ENCODE data around the gene PLD1.
"Not testable (repeated sequence)": the region's sequence is repeated elsewhere in the genome, so short reads cannot be mapped to it uniquely, and the experiment has no call there.

Gene PLD1

DNA sequence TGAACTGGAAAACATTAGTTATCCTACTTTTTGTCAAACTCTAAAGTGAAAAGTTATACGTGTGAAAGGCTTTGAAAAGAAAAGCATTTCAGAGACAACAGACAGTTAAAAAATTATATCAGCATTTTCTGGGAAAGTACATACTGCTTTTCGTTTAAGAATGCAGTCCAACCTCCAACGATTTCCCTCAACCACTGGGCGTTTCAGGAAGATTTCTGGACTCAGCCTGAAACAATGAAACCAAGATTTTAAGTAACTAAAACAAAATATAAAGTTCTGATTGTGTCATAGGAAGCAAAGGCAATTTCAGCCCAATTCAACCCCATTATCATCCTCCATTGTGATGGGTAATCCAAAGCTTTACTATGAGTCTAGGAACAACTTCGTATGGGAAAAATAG is 110.7 kb downstream of the PLD1 start:
- no peak for DNase-seq (ENCODE audit: low read depth)

DNA sequence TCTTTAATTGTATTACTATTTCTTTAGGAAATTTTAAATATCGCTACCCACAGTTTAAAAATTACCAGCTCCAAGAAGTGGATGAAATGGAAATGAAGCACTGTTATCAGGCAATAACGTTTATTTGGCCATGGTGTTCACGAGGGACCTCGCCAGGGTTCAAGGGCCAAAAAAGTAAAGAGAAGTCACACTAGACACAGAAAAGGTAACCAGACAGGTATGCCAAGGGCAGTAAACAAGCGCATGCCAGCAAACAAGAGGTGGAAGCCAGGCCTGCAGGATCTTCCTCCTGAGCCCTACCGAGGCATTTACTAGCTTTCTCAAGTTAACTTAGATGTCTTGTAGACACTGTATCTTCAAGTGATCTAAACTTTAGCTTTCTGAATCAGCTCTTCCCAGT is 113.5 kb downstream of the PLD1 start:
- DNase-seq (ENCODE audit: low read depth): no peak

DNA sequence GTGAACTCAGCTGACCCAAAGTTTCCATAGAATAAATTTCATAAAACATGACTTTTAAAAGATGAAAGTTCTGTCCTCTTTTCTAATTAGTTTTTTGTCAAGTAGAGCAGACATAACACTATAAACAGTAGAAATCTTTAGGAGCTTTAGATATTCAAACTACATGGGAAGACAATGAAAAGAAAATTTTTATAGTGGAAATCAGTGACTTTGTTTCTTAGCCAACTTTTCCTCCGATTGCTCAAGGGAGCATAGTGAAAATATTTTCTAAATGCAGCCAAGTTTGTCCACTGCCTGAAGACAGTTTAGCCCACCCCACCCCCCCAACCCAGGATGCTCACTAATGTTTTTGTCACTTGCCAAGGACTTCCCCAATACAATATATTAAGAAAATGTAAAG is 114.9 kb downstream of the PLD1 start:
- DNase-seq (ENCODE audit: low read depth): no peak

DNA sequence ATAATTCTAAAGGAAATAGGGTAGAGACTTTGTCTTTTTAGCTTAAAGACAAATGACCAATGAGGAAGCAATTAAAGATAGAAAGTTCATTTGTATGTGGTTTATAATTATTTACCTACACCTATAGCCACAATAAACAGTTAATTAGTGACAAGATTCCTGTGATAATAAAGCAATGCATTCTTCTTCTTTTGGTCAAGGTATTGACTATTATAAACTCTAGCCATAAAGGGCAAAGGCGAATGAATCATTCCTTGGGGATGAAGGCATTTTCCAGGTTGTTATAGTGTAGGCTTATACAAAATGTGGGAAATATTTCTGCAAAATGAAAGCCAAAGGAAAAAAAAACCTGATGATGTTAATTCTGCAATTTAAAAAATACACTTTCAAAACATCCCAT is 115.4 kb downstream of the PLD1 start:
- DNase-seq (ENCODE audit: low read depth): no peak

DNA sequence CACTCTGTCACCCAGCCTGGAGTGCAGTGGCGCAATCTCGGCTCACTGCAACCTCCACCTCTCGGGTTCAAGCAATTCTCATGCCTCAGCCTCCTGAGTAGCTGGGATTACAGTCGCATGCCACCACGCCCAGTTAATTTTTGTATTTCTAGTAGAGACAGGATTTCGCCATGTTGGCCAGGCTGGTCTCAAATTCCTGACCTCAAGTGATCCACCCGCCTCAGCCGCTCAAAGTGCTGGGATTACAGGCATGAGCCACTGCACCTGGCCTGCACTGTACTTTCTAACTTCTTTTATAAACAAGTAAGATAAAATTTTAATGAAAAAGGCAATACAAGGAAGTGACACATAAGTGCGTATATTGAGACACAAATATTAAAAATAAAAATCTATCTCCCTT is 117.7 kb downstream of the PLD1 start:
- not testable (repeated sequence) for DNase-seq (ENCODE audit: low read depth)

DNA sequence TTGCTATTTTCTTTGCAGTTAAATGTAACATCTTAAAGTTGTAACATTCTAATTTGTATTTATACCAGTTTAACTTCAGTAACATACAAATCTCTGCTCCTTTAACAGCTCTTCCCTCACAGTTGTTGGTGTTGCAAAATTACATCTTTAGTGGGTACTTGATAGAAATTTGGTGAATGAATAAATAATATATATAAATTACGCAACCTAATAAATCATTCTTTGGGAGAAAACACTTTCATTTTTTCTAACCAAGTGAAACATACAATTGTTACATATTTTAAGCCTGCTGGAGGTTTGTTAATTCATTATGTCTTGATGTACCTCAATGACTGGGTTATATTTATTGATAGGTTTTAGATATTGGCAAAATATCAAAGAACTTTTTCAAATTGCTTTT is 118.8 kb downstream of the PLD1 start:
- no peak for DNase-seq (ENCODE audit: low read depth)

DNA sequence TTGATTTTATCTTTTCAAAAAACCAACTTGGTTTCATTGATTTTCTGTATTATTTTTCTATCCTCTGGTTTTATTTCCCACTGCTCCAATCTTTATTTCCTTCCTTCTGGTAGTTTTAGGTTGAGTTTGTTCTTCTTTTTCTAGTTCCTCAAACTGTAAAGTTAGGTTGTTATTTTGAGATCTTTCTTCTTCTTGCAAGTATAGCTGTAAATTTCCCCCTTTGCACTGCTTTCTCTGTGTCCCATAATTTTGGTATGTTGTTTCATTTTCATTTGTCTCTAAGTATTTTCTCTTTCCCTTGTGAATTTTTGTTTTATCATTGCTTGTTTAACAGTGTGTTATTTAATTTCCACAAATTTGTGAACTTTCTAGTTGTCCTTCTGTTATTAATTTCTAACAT is 120.0 kb downstream of the PLD1 start:
- DNase-seq (ENCODE audit: low read depth): no peak

DNA sequence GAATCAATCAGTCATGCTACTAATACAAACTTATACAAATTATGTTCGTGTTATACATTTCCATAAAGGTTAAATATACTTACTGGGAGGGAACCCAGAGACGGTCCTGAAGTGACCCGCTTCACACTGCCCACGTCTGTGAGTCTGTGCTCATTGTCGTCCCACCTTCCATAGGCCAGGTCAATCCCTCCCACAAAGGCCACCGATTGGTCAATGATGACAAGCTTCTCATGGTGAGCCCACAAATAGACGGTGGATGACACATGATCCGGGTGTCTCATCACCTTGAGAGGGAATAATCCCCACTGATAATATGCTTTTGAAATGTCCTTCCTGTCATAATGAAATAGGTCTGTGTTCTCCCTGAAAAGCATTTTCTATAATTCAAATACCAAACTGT is 121.7 kb downstream of the PLD1 start:
- no peak for DNase-seq (ENCODE audit: low read depth)

DNA sequence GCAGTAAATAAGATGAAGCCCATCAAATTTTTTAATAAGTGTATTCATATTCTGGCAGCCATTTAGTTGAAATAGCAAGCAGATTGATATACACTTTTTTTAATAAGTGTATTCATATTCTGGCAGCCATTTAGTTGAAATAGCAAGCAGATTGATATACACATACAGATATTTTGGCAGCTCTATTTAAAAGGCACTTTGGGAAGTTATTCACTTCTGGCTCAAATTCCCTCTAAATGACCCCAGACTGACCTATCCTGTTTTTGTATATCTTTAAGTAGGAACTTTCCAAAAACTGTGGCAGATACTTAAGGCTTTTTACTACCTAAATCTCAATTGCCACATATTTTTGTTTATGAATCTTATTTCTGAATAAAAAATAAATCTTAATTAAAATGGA is 122.3 kb downstream of the PLD1 start:
- DNase-seq (ENCODE audit: low read depth): no peak

DNA sequence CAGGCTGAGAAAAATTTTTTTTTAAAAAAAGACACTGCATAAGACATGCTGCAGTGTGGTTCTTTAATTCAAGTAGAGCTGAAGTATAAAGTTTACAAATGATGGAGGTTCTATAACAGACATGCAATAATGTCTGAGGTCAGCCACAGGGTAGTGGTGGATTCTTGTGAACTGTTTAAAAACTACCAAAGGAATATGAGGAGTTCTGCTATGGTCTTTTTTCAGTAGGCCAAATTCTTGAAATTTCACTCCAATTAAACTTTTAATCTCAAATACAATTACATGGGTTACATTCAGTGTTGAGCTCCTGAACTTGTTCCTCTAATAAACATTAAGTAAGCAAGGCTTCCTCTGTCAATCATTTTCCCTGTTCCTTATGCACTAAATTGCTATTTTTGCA is 122.7 kb downstream of the PLD1 start:
- no peak for DNase-seq (ENCODE audit: low read depth)

DNA sequence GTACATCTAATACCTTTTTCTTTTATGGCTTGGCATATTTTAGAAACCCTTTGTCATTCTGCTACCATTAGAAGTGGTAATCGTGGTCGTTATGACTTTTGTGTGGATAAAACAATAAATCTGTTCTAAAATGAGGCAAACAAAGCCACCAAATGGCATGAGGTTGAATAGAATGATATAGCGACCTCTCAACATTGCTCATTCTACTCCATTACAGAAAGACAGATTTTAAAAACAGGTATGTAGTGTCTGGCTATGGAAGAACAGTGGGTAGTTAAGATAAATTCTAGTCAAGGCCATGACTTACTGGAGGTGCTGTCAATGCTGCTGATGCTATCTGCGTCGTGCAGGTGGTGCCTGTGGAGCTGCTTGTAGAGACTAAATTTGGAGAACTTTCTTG is 123.2 kb downstream of the PLD1 start:
- no peak for DNase-seq (ENCODE audit: low read depth)

DNA sequence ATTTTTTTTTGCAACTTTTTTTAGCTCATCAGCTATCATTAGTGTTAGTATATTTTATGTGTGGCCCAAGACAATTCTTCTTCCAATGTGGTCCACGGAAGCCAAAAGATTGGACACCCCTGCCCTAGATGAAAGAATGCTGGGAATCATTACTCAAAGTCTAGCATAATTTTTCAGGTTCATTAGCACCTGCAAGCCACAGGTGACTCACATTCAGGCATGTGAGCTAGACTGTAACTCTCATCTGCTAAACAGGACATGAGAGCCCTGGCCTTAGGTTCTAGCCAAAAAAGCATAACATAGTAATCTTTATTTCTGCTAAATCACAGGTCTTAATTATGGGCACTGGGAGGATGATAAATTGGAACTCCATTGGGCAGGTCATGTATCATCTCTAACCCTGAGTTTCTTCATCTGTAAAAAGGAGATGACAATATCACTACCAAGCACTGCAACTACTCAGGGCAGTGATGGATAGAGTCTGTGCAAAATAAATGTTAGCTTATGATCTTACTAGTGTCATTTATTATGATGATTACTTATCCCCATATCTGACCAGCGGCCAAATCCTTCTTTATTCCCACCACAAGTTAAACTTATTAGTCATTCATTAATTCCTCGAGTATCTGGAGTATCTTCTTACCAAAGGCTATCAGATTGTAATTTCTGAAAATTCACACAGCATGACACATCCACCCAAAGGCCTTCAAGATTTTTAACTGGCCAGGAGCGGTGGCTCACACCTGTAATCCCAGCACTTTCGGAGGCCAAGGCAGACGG is 125.0 kb downstream of the PLD1 start:
- no peak for DNase-seq (ENCODE audit: low read depth)

DNA sequence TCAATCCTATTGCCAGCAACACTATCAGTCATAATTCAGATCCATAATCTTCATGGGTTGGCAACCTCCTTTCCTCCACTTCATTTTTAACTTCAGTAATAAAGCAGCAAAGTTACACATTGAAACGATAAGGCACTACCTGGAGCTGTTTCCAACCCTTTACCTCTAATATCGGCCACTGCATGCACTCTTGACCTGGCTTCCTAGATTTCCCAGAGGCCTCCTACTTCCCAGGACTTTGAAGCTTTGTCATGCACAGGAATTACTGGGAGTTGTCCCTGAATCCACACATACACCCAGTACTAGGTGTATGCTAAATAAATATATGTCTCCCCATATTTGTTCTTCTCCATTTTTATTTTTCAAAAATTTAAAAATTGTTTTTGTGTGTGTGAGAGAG is 126.1 kb downstream of the PLD1 start:
- no peak for DNase-seq (ENCODE audit: low read depth)

DNA sequence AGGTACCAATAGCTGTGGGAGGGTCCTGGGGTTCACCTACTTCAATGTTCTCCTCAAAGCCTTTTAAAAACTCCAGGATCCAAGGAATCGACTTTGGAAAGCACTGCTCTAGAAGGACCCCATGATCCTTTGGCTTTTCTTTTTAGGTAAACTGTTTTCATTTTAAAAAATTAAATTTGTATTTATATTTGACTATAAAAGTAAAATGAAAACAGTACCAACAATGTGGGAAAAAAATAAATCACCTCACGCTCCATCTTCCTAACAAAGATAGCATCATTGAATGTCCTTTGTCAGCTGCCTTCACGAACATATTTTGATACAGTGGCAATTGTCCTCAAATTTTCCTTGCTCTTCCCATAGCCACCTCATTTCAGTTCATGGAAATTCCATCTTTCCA is 127.5 kb downstream of the PLD1 start:
- DNase-seq (ENCODE audit: low read depth): no peak

DNA sequence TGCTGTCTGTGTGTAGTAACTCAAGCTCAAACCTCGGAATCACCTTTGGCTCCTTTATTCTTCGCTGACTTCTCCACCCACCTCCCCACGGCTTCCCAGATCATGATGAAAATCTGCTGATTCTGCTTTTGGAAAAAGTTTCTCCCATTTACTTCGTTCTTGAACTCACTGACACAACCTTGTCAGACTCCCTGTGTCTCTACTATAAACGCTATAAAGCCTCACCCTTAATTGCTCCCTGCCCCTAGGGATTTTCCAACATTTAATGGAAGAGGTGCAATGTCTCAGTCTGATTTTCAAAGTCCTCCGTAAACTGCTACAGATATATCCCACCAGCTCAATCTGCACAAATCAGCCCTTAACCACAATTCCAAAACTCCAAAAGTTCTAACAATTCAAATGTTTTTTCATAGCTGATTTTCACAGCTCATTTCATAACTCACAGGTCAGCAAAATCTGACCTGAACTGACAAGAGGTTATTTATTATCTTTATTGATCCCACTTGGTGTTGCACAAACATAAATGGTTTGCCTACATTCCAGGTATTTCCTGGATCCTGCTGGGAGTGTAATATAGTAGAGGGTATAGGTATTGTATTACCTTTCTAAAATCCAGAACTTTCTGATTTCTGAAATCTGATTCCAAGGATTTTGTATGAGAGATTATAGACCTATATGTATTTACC is 129.4 kb downstream of the PLD1 start:
- DNase-seq (ENCODE audit: low read depth): no peak

DNA sequence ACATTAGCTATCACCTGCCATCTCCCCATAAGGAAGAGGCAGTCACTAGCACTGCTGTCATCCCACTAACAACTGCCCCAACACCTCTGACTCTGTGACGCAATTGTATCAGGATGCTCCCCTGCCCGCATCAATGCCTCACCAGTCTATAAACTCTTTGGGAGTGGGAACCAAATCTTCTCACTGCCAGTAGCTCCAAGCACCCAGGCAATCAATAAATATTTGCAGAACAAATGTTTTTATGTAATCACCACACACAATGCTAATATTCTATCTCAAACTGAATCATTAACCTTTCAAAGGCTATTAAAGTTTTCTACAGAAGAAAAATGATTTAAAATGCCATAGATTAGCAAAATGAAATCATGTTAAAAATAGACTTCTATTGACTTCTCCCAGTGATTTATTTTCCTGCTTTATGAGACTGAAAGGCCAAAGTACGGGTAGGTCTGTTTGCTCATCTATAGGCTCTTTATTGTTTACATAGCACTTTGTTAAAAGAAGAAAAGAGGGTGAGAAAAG is 131.3 kb downstream of the PLD1 start:
- no peak for DNase-seq (ENCODE audit: low read depth)

DNA sequence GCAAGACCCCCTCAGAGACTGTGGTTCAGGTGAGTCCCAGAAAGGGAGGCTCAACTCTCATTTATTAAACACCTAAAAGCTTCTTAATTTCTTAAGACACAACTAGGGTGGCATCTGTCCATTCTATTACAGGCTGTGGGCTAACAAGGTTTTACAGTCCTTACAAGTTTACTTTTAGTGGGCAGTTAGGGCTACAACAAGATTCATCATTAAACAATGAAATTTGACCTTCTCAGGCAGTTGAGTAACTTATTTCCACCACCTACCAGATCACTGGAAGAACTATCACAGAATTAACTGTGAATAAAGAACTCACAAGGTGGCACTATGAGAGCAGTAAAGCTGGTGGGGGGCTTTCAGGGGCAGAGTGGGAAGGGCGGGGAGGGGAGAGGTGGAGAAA is 132.6 kb downstream of the PLD1 start:
- DNase-seq (ENCODE audit: low read depth): no peak

DNA sequence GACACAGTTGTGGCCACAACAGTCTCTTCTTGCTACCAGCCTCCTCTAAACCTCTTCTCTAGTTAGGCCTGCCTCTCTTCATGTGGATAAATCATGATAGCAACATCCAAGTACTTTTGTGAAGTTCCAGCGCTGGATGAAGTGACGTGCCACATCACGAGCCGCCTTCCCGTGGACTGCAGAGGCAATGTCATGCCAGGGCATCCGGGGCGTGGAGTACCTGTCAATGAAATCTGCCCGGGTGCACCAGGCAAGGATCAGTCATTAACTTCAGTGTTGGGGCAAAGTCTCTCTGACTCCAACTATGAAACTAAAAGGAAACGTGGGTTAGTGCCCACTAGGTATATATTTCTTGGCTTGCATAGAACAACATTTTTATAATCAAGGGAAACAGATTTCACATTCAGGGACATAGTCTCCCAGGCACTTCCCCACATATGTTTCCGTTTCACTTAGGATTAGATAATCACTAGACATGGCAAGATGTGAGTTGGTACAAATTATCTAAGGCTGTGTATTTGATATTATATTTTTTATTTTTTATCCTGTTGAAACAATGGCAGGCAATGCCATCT is 133.6 kb downstream of the PLD1 start:
- DNase-seq (ENCODE audit: low read depth): no peak

DNA sequence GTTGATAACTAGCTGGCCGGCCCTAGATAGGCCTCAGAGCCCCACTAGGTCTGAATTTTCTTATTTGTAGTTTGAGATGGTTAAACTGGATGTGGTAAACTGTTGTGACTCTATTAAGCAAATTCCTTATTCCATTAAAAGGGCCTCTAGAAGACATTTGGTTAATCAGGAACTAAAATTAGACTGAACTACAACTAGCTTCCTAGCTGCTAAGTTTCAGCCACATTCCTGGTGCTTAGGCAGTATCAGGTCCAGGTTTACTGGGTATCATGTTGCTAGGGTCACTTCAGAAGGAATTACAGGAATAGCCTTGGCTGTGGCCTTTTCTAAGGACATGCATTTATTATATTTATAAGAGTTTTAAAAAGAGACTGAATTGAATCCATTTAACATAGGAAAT is 136.3 kb downstream of the PLD1 start:
- no peak for DNase-seq (ENCODE audit: low read depth)

DNA sequence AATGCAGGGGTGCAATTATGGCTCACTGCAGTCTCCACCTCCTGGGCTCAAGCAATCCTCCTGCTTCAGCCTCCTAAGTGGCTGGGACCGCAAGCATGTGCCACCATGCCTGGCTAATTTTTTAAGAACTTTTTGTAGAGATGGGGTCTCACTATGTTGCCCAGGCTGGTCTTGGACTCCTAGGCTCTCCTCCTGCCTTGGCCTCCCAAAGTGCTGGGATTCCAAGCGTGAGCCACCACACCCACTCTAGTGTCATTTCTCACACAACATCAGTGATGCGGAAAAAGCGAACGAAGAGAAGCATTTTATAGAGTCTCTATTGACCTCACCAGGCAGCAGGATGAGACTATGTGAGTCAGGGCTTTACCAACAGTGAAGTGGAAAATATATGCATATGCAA is 137.7 kb downstream of the PLD1 start:
- DNase-seq (ENCODE audit: low read depth): no peak

DNA sequence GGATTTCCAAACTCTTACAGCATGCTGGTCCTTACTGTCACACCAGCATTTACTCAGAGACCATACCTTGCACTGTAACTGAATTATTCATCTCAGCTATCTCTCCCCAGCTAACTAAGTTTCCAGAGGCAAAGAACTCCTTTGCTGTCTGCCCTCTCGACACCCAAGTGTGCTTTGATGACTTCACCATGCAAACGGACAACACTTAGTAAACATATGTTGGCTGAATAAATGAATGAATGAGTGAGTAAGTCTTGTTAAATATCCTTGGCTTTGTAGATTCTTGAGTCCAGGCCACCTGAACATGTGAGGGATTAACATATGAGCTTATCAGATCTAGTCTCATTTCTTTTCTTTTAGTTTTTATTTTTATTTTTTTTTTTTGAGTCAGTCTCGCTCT is 138.2 kb downstream of the PLD1 start:
- DNase-seq (ENCODE audit: low read depth): no peak

DNA sequence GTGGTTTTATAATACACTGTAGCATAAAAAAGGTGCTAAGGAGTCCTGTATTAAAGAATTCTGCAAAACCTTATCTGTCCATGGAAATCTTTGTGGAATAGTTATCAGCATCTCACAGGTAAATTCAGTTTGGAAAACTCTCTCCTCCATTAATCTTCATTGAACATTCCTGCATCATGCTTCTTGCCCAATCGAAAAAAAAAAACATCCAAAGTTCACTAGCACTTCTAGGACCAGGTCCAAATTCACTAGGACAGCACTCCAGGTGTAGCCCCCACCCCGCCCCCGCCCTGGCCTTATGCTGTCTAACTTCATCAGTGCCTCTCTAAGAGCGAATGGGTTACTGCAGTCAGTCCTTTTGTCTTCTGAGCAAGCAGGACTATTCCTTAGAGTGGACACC is 138.6 kb downstream of the PLD1 start:
- DNase-seq (ENCODE audit: low read depth): no peak

DNA sequence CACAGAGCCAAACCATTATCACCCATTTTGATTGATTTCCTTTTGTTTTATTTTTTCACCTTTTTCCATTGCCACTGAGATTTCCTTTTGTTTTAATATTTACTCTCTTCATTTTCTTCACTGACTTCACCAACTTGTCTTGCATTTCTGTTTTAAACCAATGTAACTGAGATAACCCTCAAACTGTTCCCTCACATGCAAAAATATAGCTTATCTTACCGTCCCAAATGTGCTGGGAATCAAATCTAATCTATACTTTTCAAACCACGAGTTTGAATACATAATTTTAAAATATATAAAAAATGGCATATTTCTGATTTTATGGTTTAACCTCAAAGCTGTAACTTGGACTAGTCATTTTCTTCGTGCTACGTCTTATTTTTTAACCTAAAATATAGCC is 143.8 kb downstream of the PLD1 start:
- DNase-seq (ENCODE audit: low read depth): no peak

Data from activated T-helper 9 cell treated with anti-CD3 and anti-CD28 coated beads, Interleukin-2, amount 50 U/mL, for 16 hours (primary cell).